SU-DHL-6 (cell line): ENCODE data around the gene SLC35C1.

ENCODE experiments used
- H2AFZ ChIP-seq: fragments of 200-600 bp; sonication (generic); 2 replicates; pipeline ENCODE4 v1.6.1; 2014; ENCODE audit warnings: low read depth, mild to moderate bottlenecking, moderate library complexity, mixed read lengths, antibody characterized with exemption, low read length; ENCODE audit not compliant: severe bottlenecking
- H3F3A ChIP-seq: fragments of 200-600 bp; shearing (Covaris generic); 2 replicates; pipeline ENCODE4 v1.6.0; 2016; ENCODE audit warnings: antibody characterized with exemption, mild to moderate bottlenecking; ENCODE audit not compliant: insufficient read depth
- H3K27ac ChIP-seq: fragments of 200-600 bp; sonication (generic); 2 replicates; pipeline ENCODE4 v1.5.1; 2016; ENCODE audit warnings: low read depth, mild to moderate bottlenecking, low read length, moderate library complexity, mixed read lengths
- H3K27me3 ChIP-seq: fragments of 200-600 bp; sonication (generic), shearing (Covaris generic); 2 replicates; pipeline ENCODE4 v1.6.0; 2014; ENCODE audit warnings: mild to moderate bottlenecking, low read length
- H3K36me3 ChIP-seq: fragments of 200-600 bp; sonication (generic); 2 replicates; pipeline ENCODE4 v1.6.1; 2014; ENCODE audit warnings: mild to moderate bottlenecking, low read length, mixed read lengths
- H3K4me2 ChIP-seq: fragments of 300-600, 200-600 bp; shearing (Covaris generic), sonication (generic); 2 replicates; pipeline ENCODE4 v1.6.0; 2014; ENCODE audit warnings: low read length, low read depth, mild to moderate bottlenecking; ENCODE audit not compliant: poor library complexity, severe bottlenecking
- H3K4me3 ChIP-seq: fragments of 200-600 bp; sonication (generic); 2 replicates; pipeline ENCODE4 v1.5.1; 2014; ENCODE audit warnings: antibody characterized with exemption, low read length, mild to moderate bottlenecking, mixed read lengths; ENCODE audit not compliant: insufficient read depth, poor library complexity, severe bottlenecking
- H3K79me2 ChIP-seq: fragments of 200-600 bp; sonication (generic); 2 replicates; pipeline ENCODE4 v1.6.1; 2014; ENCODE audit warnings: mild to moderate bottlenecking, low read length, moderate library complexity; ENCODE audit not compliant: insufficient read depth
- H3K9ac ChIP-seq: fragments of 200-600 bp; sonication (generic); 2 replicates; pipeline ENCODE4 v1.7.0; 2014; ENCODE audit warnings: mild to moderate bottlenecking, low read length
- H3K9me2 ChIP-seq: fragments of 200-600 bp; sonication (generic); replicated peaks from 2 replicates; pipeline ENCODE4 v1.6.1; 2014; ENCODE audit warnings: low read length; ENCODE audit not compliant: insufficient read depth
- H3K9me3 ChIP-seq: fragments of 200-600 bp; sonication (generic); 2 replicates; pipeline ENCODE4 v1.6.1; 2014; ENCODE audit warnings: low read length, mixed read lengths; ENCODE audit not compliant: insufficient read depth
- H4K20me1 ChIP-seq: fragments of 200-600 bp; sonication (generic); 2 replicates; pipeline ENCODE4 v1.6.1; 2014; ENCODE audit warnings: low read depth, mild to moderate bottlenecking, antibody characterized with exemption, low read length, moderate library complexity, mixed read lengths
- CTCF ChIP-seq: fragments of 200-600 bp; sonication (generic); IDR thresholded peaks from one replicate; pipeline ENCODE4 v1.5.1; 2017; ENCODE audit warnings: antibody characterized with exemption, mild to moderate bottlenecking, low read length, moderate library complexity; ENCODE audit not compliant: insufficient read depth, poor library complexity, severe bottlenecking
- EZH2phosphoT487 ChIP-seq: fragments of 200-600 bp; sonication (generic), shearing (Covaris generic); conservative IDR thresholded peaks from 2 replicates; pipeline ENCODE4 v1.6.1; 2018; ENCODE audit warnings: mild to moderate bottlenecking, antibody characterized with exemption, low read length, moderate library complexity, mixed read lengths

Gene SLC35C1

GRCh38 chr11:45815747-45816146 lies 10.8 kb downstream of the SLC35C1 start:
- H2AFZ ChIP-seq: no peak overlapping the region
- TF ChIP-seq CTCF (no peak), EZH2phosphoT487 (no peak)
- no peaks in the 10 kb centered on the region for H3K36me3 ChIP-seq
- H3F3A ChIP-seq: 0 out of 2 replicates have a peak, but pooled peaks cover 4% of the 10 kb centered on the region
- H3K9me3 ChIP-seq: no peaks in the 10 kb centered on the region
- no peaks in the 10 kb centered on the region for H3K9me2 ChIP-seq
- H3K4me2 ChIP-seq: no peak overlapping the region
- H3K27ac ChIP-seq: no peak overlapping the region
- no peak overlapping the region for H3K9ac ChIP-seq
- no peaks in the 10 kb centered on the region for H3K79me2 ChIP-seq
- no peaks in the 10 kb centered on the region for H4K20me1 ChIP-seq
- H3K27me3 ChIP-seq: no peaks in the 10 kb centered on the region
- H3K4me3 ChIP-seq: no peak overlapping the region

- Histone ChIP-seq H3K27me3 (no peaks in the 10 kb centered on the region), H3K79me2 (no peaks in the 10 kb centered on the region), H3K9me2 (no peaks in the 10 kb centered on the region), H3K9me3 (no peaks in the 10 kb centered on the region), H3K36me3 (no peaks in the 10 kb centered on the region), H4K20me1 (no peaks in the 10 kb centered on the region), H3K9ac (no peak overlapping the region), H2AFZ (no peak overlapping the region), H3K4me3 (no peak overlapping the region), H3K27ac (no peak overlapping the region), H3K4me2 (no peak overlapping the region), H3F3A (0 out of 2 replicates have a peak, but pooled peaks cover 4% of the 10 kb centered on the region)
- no peak for TF ChIP-seq CTCF
- no peak for TF ChIP-seq EZH2phosphoT487
Measured at GRCh38 chr11:45816614-45817013, 11.7 kb downstream of the SLC35C1 start.

- Histone ChIP-seq H3K9me2 (no peaks in the 10 kb centered on the region), H3K4me3 (no peak overlapping the region), H2AFZ (no peak overlapping the region), H3K36me3 (no peaks in the 10 kb centered on the region), H3K9me3 (no peaks in the 10 kb centered on the region), H3K79me2 (no peaks in the 10 kb centered on the region), H3K4me2 (peak overlapping the region; percentile 30), H3K27me3 (no peaks in the 10 kb centered on the region), H3K27ac (peak overlapping the region; percentile 24; the same call in 1 of the 2 replicates), H3F3A (0 out of 2 replicates have a peak, but pooled peaks cover 4% of the 10 kb centered on the region), H3K9ac (no peak overlapping the region; the same call in 1 of the 2 replicates), H4K20me1 (no peaks in the 10 kb centered on the region)
- no peak for TF ChIP-seq EZH2phosphoT487
- no peak for TF ChIP-seq CTCF
Measured at GRCh38 chr11:45817191-45817590, 12.2 kb downstream of the SLC35C1 start.
